Measurements from ENCODE around the gene FAM53B.

Gene FAM53B

DNA sequence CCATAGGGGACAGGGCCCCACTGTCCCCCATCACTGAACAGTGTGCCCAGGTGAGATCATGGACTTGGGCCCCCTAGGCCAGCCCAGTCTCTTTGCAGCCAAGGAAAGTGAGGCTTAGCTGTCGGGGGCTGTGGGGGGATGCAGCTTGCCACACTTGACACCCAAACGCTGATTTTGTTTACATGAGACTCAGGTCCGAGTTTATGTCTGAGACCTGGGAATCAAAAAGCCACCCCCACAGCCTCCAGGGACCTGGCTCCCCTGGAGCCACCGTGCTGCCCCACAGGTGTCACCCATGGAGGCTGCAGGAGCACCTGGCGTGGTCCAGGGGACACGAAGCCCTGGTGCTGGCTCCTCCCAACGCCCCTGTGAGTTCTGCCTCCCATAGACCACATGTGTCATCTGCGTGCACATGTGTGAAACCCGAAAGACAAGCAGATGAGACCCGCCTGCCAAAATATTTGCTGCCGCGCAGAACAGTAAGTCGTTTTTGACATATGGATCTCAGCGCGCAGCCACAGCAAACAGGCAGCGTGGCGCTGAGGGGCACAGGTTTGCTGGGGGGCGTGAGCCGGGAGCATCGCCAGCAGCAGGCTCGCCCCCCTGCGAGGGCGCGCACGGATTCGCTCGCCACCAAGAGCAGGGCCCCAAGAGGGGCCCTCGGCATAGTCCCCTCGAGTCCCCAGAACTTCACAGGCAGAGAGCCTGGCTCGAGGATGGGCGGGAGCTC, 170.3 kb downstream of the FAM53B start:
- no peak for DNase-seq (ENCODE audit: low read depth)
- TF ChIP-seq, protein P1, sequence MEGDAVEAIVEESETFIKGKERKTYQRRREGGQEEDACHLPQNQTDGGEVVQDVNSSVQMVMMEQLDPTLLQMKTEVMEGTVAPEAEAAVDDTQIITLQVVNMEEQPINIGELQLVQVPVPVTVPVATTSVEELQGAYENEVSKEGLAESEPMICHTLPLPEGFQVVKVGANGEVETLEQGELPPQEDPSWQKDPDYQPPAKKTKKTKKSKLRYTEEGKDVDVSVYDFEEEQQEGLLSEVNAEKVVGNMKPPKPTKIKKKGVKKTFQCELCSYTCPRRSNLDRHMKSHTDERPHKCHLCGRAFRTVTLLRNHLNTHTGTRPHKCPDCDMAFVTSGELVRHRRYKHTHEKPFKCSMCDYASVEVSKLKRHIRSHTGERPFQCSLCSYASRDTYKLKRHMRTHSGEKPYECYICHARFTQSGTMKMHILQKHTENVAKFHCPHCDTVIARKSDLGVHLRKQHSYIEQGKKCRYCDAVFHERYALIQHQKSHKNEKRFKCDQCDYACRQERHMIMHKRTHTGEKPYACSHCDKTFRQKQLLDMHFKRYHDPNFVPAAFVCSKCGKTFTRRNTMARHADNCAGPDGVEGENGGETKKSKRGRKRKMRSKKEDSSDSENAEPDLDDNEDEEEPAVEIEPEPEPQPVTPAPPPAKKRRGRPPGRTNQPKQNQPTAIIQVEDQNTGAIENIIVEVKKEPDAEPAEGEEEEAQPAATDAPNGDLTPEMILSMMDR (conservative IDR thresholded peaks at IDR 0.05; ENCODE audit: low read length) = no peak
- H3K4me3 ChIP-seq (ENCODE audit: low read length) = no peak overlapping the region

DNA sequence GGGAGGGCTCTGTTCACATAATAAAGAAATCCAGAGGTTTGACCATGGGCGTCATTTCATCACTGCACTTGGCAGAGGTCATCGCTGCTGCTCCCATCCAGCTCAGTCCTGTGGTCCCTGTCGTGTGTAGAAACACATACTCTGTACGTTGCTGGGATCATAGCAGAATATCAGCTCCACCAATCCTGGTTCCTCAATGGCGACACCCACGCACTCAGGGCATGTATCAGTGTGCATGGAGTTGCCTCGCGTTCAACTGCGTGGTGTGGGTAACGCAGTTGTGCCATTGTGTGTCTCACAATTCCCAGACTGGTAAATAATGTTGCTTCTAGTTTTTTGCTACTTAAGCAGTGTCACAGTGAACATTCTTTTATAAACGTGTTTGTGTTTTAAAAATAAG, 171.4 kb downstream of the FAM53B start:
- TF ChIP-seq, protein P1 (conservative IDR thresholded peaks at IDR 0.05; ENCODE audit: low read length) = no peak
- no peak overlapping the region for H3K4me3 ChIP-seq (ENCODE audit: low read length)
- DNase-seq (ENCODE audit: low read depth) = no peak

DNA sequence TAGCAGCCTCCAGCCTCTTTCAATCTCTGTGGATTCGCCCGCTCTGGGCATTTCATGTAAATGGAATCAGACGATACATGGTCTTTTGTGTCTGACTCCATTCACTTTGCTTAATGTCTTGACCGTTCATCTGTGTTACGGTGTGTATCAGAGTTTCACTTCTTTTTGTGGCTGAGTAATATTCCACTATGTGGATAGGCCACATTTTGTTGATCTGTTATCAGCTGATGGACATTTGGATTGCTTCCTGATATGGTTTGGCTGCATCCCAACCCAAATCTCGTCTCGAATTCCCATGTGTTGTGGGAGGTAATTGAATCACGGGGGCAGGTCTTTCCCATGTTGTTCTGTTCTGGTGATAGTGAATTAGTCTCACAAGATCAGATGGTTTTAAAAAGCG, 173.5 kb downstream of the FAM53B start:
- no peak for DNase-seq (ENCODE audit: low read depth)
- H3K4me3 ChIP-seq (ENCODE audit: low read length) = no peak overlapping the region
- TF ChIP-seq, protein P1 (conservative IDR thresholded peaks at IDR 0.05; ENCODE audit: low read length) = no peak

DNA sequence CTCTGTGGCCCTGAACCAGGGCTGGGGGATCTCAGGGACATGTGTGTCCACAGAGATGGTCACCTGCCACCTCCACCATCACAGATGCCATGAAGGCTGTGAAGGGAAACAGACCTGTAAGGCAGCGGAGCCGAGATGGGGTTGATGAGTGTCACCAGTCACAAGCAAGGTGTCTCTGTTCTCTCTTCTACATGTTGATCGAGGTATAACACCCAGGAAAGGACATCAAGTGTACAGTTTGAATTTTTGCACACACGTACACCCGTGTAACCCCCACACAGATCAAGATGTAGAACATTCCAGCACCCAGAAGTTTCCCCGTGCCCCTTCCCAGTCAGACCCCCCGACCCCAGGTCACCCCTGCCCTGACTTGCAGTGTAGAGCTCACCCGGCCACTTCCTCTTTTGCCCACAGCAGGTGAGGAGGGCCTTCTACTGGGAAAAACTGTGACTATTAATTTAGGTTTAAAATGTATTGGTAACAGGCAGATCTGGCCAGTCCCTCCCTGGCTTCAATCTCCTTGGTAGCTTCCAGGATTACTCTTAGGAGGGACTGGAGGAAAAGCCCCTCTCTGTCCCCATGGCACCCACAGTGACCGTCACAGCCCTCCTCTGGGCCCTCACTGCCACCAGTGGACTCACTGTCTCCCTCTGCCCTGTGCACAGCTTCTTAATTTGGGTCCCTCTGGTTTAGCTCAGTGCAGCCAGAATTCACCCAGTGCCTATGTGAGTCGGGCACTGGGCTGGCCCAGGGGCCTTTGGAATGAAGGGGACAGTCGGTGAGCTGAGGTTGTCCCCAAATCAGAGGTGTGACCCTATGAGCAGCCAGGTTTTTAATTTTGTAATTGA, 174.3 kb downstream of the FAM53B start:
- TF ChIP-seq, protein P1 (conservative IDR thresholded peaks at IDR 0.05; ENCODE audit: low read length) = no peak
- DNase-seq (ENCODE audit: low read depth) = no peak

More for the DNA sequence above, 174.3 kb downstream of the FAM53B start:
- H3K4me3 ChIP-seq (ENCODE audit: low read length) = no peak overlapping the region
